HG03196 (cell line): ENCODE measurements around the gene CLEC17A.
A peak's percentile ranks its signal among the peaks of the same experiment; 100 is the strongest.
"Not testable (repeated sequence)": the region's sequence is repeated elsewhere in the genome, so short reads cannot be mapped to it uniquely, and the experiment has no call there.

Experiments
- ATAC-seq: cut with Tn5 transposase; IDR thresholded peaks from one replicate; pipeline ENCODE4 v1.9.1; 2021; ENCODE audit not compliant: unreplicated experiment

CLEC17A gene

DNA sequence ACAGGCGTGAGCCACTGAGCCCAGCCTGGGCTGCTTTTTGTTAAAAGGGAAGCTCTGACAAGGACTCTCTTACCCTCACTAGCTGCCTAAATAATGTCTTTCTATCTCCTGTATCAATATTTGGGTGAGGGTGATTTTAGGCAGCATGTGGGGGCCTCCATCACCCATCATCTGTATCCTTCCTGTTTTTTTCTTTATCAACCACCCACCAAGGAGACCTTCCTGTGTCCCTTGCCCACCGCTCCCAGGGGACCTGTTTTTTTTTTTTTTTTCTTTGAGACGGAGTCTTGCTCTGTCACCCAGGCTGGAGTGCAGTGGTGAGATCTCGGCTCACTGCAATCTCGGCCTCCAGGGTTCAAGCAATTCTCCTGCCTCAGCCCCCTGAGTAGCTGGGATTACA lies 5.6 kb upstream of the CLEC17A start:
- ATAC-seq = no peak

- ATAC-seq = peak; percentile 30
Observed at GRCh38 chr19:14577885-14578427, 4.9 kb upstream of the CLEC17A start.

GRCh38 chr19:14580623-14581237 lies 2.2 kb upstream of the CLEC17A start:
- no peak for ATAC-seq

DNA sequence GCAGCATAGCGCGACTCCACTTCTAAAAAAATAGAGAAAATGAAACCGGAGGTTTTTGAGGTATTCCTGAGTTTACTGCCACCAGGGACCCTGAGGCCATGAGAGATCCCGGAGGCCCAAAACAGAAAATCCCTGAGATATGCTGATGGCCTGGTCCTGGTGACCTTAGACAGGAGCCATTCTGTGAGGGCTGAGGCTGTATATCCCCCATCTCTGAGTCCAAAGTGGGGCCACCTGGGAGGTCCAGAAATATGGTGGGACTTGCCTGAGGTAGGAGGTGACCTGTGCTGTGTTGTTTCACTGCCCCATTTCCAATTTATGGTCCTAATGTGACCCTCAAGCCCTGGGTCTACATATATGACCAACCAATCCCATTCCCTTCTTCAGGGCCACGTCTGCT lies 1.5 kb downstream of the CLEC17A start:
- ATAC-seq = not testable (repeated sequence)

DNA sequence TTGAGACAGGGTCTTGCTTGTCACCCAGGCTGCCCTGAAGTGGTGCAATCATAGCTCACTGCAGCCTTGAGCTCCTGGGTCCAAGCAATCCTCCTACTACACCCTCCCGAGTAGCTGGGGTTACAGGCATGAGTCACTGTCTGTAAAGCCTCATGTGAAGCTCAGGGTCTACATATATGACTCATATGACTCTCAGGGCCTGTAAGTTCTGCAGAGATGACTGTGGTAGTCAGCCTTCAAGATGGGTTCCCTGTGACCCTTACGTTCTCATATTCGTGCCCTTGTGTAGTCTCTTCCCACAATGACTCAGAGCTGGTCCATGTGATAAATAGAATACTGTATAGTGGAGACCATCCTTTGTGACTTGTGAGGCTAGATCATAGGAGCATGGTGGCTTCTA lies 2.3 kb downstream of the CLEC17A start:
- ATAC-seq = peak; percentile 69

- ATAC-seq = not testable (repeated sequence)
Observed at GRCh38 chr19:14589433-14589832, 6.5 kb downstream of the CLEC17A start.

GRCh38 chr19:14595558-14595957 lies 12.7 kb downstream of the CLEC17A start:
- ATAC-seq = no peak

- no peak for ATAC-seq
Observed at GRCh38 chr19:14599548-14600147, 16.8 kb downstream of the CLEC17A start.

DNA sequence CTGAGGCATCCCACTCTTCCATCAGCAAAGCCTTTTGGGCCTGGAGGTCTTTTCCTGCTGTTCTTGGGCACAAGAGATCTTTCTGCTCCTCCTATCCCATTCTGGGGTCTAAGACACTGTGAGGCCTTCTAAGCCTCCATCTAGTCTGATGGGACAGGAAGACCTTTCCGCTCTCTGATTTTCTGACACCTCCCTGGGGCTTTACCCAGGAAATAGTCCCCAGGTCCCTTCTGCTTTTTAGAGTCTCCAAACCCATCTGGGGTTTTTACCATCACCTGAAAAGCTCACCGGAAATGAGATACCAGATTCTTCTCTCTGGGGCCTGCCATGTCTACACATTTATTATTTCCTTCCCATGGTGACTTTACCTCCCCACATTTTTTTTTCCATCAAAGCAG lies 21.1 kb downstream of the CLEC17A start:
- ATAC-seq = peak; percentile 79

DNA sequence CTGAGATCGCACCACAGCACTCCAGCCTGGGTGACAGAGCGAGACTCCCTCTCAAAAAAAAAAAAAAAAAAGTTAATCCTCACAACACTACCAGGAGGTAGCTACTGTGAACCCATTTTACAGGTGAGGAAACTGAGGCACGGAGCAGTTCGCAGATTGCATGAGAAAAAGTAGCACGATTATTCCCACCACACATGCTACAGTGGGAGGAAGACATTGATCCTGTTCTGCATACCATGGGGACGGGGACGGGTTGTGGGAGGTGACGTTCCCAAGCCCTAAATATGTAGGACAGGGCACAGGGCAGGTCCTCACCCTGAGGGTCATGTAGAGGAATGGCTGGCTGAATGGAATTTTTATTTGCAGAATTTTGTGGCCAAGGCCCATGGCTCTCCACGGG lies 23.7 kb downstream of the CLEC17A start:
- no peak for ATAC-seq

DNA sequence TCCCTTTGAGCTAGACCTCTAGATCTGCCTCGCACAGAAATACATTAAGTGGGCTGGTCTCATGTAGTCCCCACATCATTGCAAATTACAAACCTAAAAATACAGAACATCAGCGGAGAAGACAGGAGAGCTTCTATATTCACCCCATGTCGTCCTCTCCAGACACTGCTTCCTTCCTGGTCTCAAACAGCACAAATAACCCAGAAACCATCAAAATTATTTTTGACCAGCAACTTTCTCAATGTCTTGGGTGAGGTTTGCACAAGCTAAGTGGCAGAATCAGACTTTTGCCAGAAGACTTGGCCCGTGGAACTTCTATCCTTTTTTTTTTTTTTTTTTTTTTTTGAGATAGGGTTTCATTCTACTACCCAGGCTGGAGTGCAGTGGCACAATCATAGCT lies 28.2 kb downstream of the CLEC17A start:
- ATAC-seq = no peak

GRCh38 chr19:14612242-14612641 lies 29.4 kb downstream of the CLEC17A start:
- ATAC-seq = not testable (repeated sequence)

- ATAC-seq = no peak
Observed at GRCh38 chr19:14612657-14613056, 29.8 kb downstream of the CLEC17A start.

DNA sequence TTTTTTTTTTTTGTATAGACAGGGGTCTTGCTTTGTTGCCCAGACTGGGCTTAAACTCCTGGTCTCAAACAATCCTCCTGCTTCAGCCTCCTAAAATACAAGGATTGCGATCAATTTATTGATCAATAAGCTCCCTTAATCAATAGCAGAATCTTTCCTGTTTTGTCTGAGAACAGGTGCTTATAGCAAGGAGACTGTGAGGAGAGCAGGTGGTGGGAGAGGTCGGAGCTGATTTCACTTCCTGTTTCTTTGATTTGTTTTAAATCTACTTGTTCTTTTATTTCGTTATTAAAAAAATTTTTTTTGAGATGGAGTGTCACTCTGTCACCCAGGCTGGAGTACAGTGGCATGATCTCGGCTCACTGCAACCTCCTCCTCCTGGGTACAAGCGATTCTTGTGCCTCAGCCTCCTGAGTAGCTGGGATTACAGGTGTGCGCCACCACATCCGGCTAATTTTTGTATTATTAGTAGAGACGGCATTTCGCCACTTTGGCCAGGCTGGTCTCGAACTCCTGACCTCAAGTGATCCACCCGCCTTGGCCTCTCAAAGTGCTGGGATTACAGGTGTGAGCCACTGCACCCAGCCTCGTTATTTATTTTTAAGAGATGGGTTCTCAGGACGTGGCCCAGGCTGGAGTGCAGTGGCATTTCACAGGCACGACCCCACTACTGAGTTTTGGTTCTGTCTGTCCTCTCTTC lies 30.7 kb downstream of the CLEC17A start:
- ATAC-seq = not testable (repeated sequence)

GRCh38 chr19:14614099-14614412 lies 31.2 kb downstream of the CLEC17A start:
- ATAC-seq = no peak

GRCh38 chr19:14615623-14616022 lies 32.7 kb downstream of the CLEC17A start:
- no peak for ATAC-seq

- ATAC-seq = no peak
Observed at GRCh38 chr19:14616407-14616806, 33.5 kb downstream of the CLEC17A start.

DNA sequence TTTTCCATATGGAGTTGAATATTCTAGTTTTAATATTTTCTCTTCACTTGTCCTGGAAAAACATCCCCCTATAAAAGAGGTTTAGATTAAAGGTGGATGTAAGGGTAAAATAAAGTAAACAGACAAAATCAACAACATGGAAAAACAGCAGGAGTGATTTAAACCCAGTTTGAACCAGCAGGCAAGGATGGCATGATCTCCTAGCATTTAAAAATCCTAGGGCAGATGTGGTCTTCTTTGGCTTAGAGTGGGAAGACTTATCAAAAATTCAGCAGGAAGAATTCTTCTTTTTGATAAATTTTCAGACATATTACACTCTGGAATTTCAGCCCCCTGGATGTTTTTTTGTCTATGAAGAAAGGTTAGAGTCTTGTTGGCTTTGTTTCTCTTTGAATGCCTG lies 36.5 kb downstream of the CLEC17A start:
- no peak for ATAC-seq

GRCh38 chr19:14624491-14624890 lies 41.6 kb downstream of the CLEC17A start:
- not testable (repeated sequence) for ATAC-seq

DNA sequence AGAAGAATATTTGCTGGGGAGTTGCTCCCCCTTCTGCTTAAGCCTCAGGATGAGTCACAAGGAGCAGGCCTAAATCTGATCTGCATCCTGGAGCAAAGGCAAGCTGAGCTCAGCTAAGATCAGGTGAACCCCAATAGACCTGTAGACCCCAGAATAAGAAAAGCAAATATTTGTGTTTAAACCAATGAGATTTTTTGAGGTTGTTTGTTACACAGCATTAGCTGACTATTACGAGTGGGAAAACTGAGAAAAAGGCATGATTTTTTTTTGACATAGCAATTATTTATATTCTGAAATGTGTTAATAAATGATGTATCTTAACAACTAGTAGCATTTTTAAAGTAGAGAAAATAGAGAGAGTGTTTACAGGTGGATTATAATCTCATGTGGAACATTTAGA lies 46.7 kb downstream of the CLEC17A start:
- ATAC-seq = no peak

- no peak for ATAC-seq
Observed at GRCh38 chr19:14632286-14632685, 49.4 kb downstream of the CLEC17A start.

GRCh38 chr19:14639536-14640277 lies 56.8 kb downstream of the CLEC17A start:
- no peak for ATAC-seq
